GM21723 (cell line): ENCODE results near the gene TNNI2.

Experiments used
- ATAC-seq: cut with Tn5 transposase; IDR thresholded peaks from one replicate; pipeline ENCODE4 v1.9.1; 2021; ENCODE audit warnings: mild to moderate bottlenecking, moderate library complexity; ENCODE audit not compliant: unreplicated experiment

Gene TNNI2

GRCh38 chr11:1857064-1857463 lies 18.3 kb downstream of the TNNI2 start:
- no peak for ATAC-seq

GRCh38 chr11:1858154-1858553 lies 19.4 kb downstream of the TNNI2 start:
- ATAC-seq, result no peak

- ATAC-seq, result no peak
Measured at GRCh38 chr11:1858576-1858975, 19.8 kb downstream of the TNNI2 start.

- ATAC-seq, result no peak
Measured at GRCh38 chr11:1859004-1859403, 20.2 kb downstream of the TNNI2 start.

- no peak for ATAC-seq
Measured at GRCh38 chr11:1860108-1860507, 21.3 kb downstream of the TNNI2 start.

GRCh38 chr11:1861435-1862411 lies 22.9 kb downstream of the TNNI2 start:
- ATAC-seq, result no peak

- no peak for ATAC-seq
Measured at GRCh38 chr11:1862588-1863351, 24.0 kb downstream of the TNNI2 start.

GRCh38 chr11:1863352-1864216 lies 24.8 kb downstream of the TNNI2 start:
- ATAC-seq, result no peak

- no peak for ATAC-seq
Measured at GRCh38 chr11:1864231-1864630, 25.4 kb downstream of the TNNI2 start.

- no peak for ATAC-seq
Measured at GRCh38 chr11:1864831-1865665, 26.3 kb downstream of the TNNI2 start.

GRCh38 chr11:1866226-1866625 lies 27.4 kb downstream of the TNNI2 start:
- no peak for ATAC-seq

- ATAC-seq, result no peak
Measured at GRCh38 chr11:1866776-1867175, 28.0 kb downstream of the TNNI2 start.

GRCh38 chr11:1867381-1867780 lies 28.6 kb downstream of the TNNI2 start:
- ATAC-seq, result no peak

GRCh38 chr11:1868056-1868635 lies 29.4 kb downstream of the TNNI2 start:
- ATAC-seq, result no peak

- ATAC-seq, result no peak
Measured at GRCh38 chr11:1868636-1869291, 30.0 kb downstream of the TNNI2 start.

- ATAC-seq, result no peak
Measured at GRCh38 chr11:1869427-1870325, 30.9 kb downstream of the TNNI2 start.

- no peak for ATAC-seq
Measured at GRCh38 chr11:1870326-1870696, 31.5 kb downstream of the TNNI2 start.
